K562 (cell line): Measurements from ENCODE around the gene FAM89B. TPM values are rescaled to one million over a fixed set of nuclear protein-coding genes. Genes with fewer than 3 reads are reported as not detected.

Experiments used
- ATAC-seq: fragments of 200-7000 bp; cut with Tn5 transposase; 3 replicates; pipeline ENCODE4 v1.9.1; 2020; ENCODE audit warnings: moderate library complexity
- BruUV-seq: library from RNA; stranded (reverse); fragments of 400-500 nt; replicated peaks from 2 replicates; lab custom pipeline; 2021; lab: Mats Ljungman, UMichigan
- CTCF ChIA-PET: fragments of 300-600 bp; formaldehyde crosslinking; extraction: SDS; loops from one replicate; lab custom pipeline; 2021; ENCODE audit warnings: low intra/inter-chr PET ratio; lab: Yijun Ruan, JAX
- POLR2A ChIA-PET: fragments of 300-600, 350-650 bp; sonication (Branson Sonifier 250); formaldehyde crosslinking; extraction: SDS; loops from one replicate; lab custom pipeline; 2021; ENCODE audit warnings: antibody characterized with exemption, inconsistent platforms; lab: Yijun Ruan, JAX
- DNase-seq, 4 experiments: peaks; one replicate each; pipeline versions ENCODE4 v3.0.0 to v3.0.0-alpha.2; 2011 to 2018; ENCODE audit warnings: low spot score in 3 of 4, mixed read lengths in 3 of 4; ENCODE audit errors: extremely low read depth in 1 of 4
- FAIRE-seq: peaks from 2 replicates; lab custom pipeline; 2011; peaks lifted over from hg19 to GRCh38; lab: Jason Lieb, UNC
- H2AFZ ChIP-seq: 2 replicates; pipeline ENCODE4 v1.6.0; 2011; ENCODE audit warnings: low read depth, low read length, control low read depth, inconsistent platforms
- H3K27ac ChIP-seq: fragments of 200-600 bp; 3 replicates; pipeline ENCODE4 v1.8.0; 2011; ENCODE audit warnings: low read depth, mild to moderate bottlenecking, control low read depth, inconsistent platforms, low read length, moderate library complexity, mixed read lengths; ENCODE audit errors: extremely low read depth
- H3K27me3 ChIP-seq, 2 experiments: fragments of 300-600 bp in 1 of 2; 2 replicates in 1 of 2; 3 replicates in 1 of 2; pipeline versions ENCODE4 v1.6.0 to v1.8.0; 2011; ENCODE audit warnings: inconsistent platforms in 2 of 2, low read length in 2 of 2, mild to moderate bottlenecking in 1 of 2, mixed read lengths in 1 of 2, moderate library complexity in 1 of 2; ENCODE audit not compliant: control insufficient read depth in 2 of 2, insufficient read depth in 2 of 2
- H3K36me3 ChIP-seq: fragments of 300-600 bp; 3 replicates; pipeline ENCODE4 v1.8.0; 2011; ENCODE audit warnings: mild to moderate bottlenecking, low read length, inconsistent platforms; ENCODE audit not compliant: control insufficient read depth, insufficient read depth
- H3K4me1 ChIP-seq, 2 experiments: fragments of 200-600 bp in 1 of 2; replicated peaks in 1 of 2; 2 replicates in 1 of 2; 3 replicates in 1 of 2; pipeline versions ENCODE4 v1.5.1 to v1.8.0; 2011; ENCODE audit warnings: inconsistent platforms in 2 of 2, low read length in 2 of 2, mild to moderate bottlenecking in 1 of 2, mixed read lengths in 1 of 2, moderate library complexity in 1 of 2; ENCODE audit not compliant: control insufficient read depth in 2 of 2, insufficient read depth in 2 of 2
- H3K4me2 ChIP-seq: 2 replicates; pipeline ENCODE4 v1.6.1; 2011; ENCODE audit warnings: low read length, control low read depth, inconsistent platforms, mixed read lengths; ENCODE audit not compliant: insufficient read depth
- H3K4me3 ChIP-seq: fragments of 200-600 bp; sonication (generic), shearing (Covaris generic); 2 replicates; pipeline ENCODE4 v1.5.1; 2016; ENCODE audit warnings: control low read depth, inconsistent platforms
- H3K79me2 ChIP-seq: fragments of 200-600 bp; 3 replicates; pipeline ENCODE4 v1.8.0; 2011; ENCODE audit warnings: low read length, inconsistent platforms; ENCODE audit not compliant: control insufficient read depth, insufficient read depth
- H3K9ac ChIP-seq, 2 experiments: 2 replicates each; pipeline versions ENCODE4 v1.6.0 to v1.6.1; 2011; ENCODE audit warnings: low read depth in 2 of 2, low read length in 2 of 2, control low read depth in 1 of 2, inconsistent platforms in 1 of 2, mild to moderate bottlenecking in 1 of 2, mixed read lengths in 1 of 2; ENCODE audit not compliant: insufficient read depth in 1 of 2
- H3K9me1 ChIP-seq: one replicate; pipeline ENCODE4 v1.6.0; 2011; ENCODE audit warnings: inconsistent platforms, mild to moderate bottlenecking, low read length, moderate library complexity; ENCODE audit not compliant: control insufficient read depth, insufficient read depth
- H3K9me3 ChIP-seq: replicated peaks from 2 replicates; pipeline ENCODE4 v1.5.1; 2011; ENCODE audit warnings: low read depth, low read length, inconsistent platforms; ENCODE audit not compliant: control insufficient read depth, insufficient read depth
- H4K20me1 ChIP-seq: replicated peaks from 2 replicates; pipeline ENCODE4 v1.6.1; 2011; ENCODE audit warnings: low read length, inconsistent platforms, mixed read lengths; ENCODE audit not compliant: control insufficient read depth, insufficient read depth
- ARID4B ChIP-seq: sonication (generic); formaldehyde crosslinking; IDR thresholded peaks from 2 replicates; pipeline ENCODE4 v1.8.0; 2022; ENCODE audit warnings: mild to moderate bottlenecking, missing genetic modification reagents
- LEF1 ChIP-seq: fragments of 450-650 bp; IDR thresholded peaks from 2 replicates; pipeline ENCODE4 v1.6.1; 2016; ENCODE audit warnings: mild to moderate bottlenecking
- ZBED1 ChIP-seq: IDR thresholded peaks from 2 replicates; pipeline ENCODE4 v1.6.1; 2014
- WGBS: fragments of 100-300 bp; shearing (Covaris generic); methylation state at CpG from one replicate; pipeline ENCODE4 v1.1.6; 2016; ENCODE audit warnings: low coverage, mixed read lengths; ENCODE audit not compliant: insufficient coverage; ENCODE audit errors: missing lambda C conversion rate; 5-methylcytosine and 5-hydroxymethylcytosine counted together
- in situ Hi-C: fragments of 300-500 bp; cut with MboI; formaldehyde crosslinking; loops from 4 replicates; pipeline ENCODE4 v1.15.0; 2018; ENCODE audit warnings: inconsistent platforms, mixed read lengths
- intact Hi-C: fragments of 100-400 bp; cut with micrococcal nuclease; formaldehyde crosslinking; loops from 2 replicates; pipeline ENCODE4 v1.14.2; 2022
- polyA plus RNA-seq, 8 experiments: library from polyadenylated mRNA; depleted of rRNA in 4 of 8; stranded (reverse) in 5 of 8; unstranded in 3 of 8; fragments of >200 nt; fragmentation: Nextera tagmentation in 2 of 8; fragmentation: Illumina TruSeq in 1 of 8; extraction: Ambion mirVana in 2 of 8; extraction: Trizol in 1 of 8; gene quantifications; 2 replicates each; pipeline versions ENCODE4 v1.2.1 to v1.2.3, GENCODE V29; 2011 to 2014; ENCODE audit warnings: inconsistent platforms in 1 of 8, missing spikeins in 1 of 8
- total RNA-seq, 7 experiments: library from RNA; depleted of rRNA in 6 of 7; stranded (reverse); fragments of >200 nt in 6 of 7; fragmentation: Illumina TruSeq in 2 of 7; extraction: Trizol in 2 of 7; gene quantifications; 2 replicates each; pipeline versions ENCODE4 v1.2.1 to v1.2.3, GENCODE V29; 2011 to 2021; ENCODE audit warnings: low replicate concordance in 1 of 7

The FAM89B gene
- total and polyA plus RNA-seq, 9 of the 15 experiments (the other 6 are each of a cell fraction or from before 2014, with no cell fraction given): 0.32 to 27.6 (median 11.9) TPM

- intact Hi-C loops: no loop called here
- Histone ChIP-seq H2AFZ (no peak overlapping the region), H3K36me3 (peaks cover 31% of the 10 kb centered on the region; the same call in 2 of the 3 replicates), H3K9me3 (no peaks in the 10 kb centered on the region), H3K27me3 (no peaks in the 10 kb centered on the region), H3K4me3 (no peak overlapping the region), H3K4me2 (no peak overlapping the region), H3K9ac (no peak overlapping the region), H3K4me1 (peaks cover 6 to 26% of the 10 kb centered on the region in 2 experiments; a peak in 4 of 5 replicates), H3K9me1 (no peaks in the 10 kb centered on the region), H3K27ac (no peak overlapping the region), H4K20me1 (no peaks in the 10 kb centered on the region), H3K79me2 (no peaks in the 10 kb centered on the region)
- ChIA-PET CTCF (no interaction called here), POLR2A (interaction anchor here (0.6 to 2.5 kb wide), 2 partner anchors 12 to 258 kb away, joined by 4 to 7 read pairs; no protein-coding TSS in a partner anchor)
- WGBS: 84% methylated on average over 4 of the region's 6 CpGs
- no TSS peak for BruUV-seq
- no peak for TF ChIP-seq LEF1
- in situ Hi-C loops: no loop called here
- DNase-seq (no peak), FAIRE-seq (no peak), ATAC-seq (no peak)
Measured at GRCh38 chr11:65599955-65600246, 27.6 kb downstream of the FAM89B start.

GRCh38 chr11:65604258-65604657 lies 31.9 kb downstream of the FAM89B start:
- no peak for DNase-seq
- CTCF ChIA-PET: no interaction called here
- no CpG with 5 or more reads among the region's 1 CpG for WGBS
- ATAC-seq: no peak
- no peak for FAIRE-seq
- peaks cover 3% of the 10 kb centered on the region for H3K9me1 ChIP-seq
- no peaks in the 10 kb centered on the region for H4K20me1 ChIP-seq
- BruUV-seq: no TSS peak
- H3K79me2 ChIP-seq: no peaks in the 10 kb centered on the region
- H3K27me3 ChIP-seq: no peaks in the 10 kb centered on the region
- H3K4me2 ChIP-seq: no peak overlapping the region
- no peak overlapping the region for H2AFZ ChIP-seq
- H3K9ac ChIP-seq: 0 out of 4 replicates have a peak overlapping the region, but pooled peaks of 1 of the 2 experiments have one; percentile 21
- H3K36me3 ChIP-seq: peaks cover 50% of the 10 kb centered on the region; the same call in 2 of the 3 replicates
- H3K4me1 ChIP-seq: peaks cover 0 to 19% of the 10 kb centered on the region in 2 experiments; a peak in 2 of 5 replicates
- in situ Hi-C loops (no loop called here), intact Hi-C loops (no loop called here)
- POLR2A ChIA-PET: interaction anchor here (0.8 to 1.8 kb wide), 6 partner anchors 8 to 41 kb away, joined by 3 to 6 read pairs (median 4); no protein-coding TSS in a partner anchor
- no peaks in the 10 kb centered on the region for H3K9me3 ChIP-seq
- no peak overlapping the region for H3K4me3 ChIP-seq
- no peak overlapping the region for H3K27ac ChIP-seq
- no peak for TF ChIP-seq ARID4B (CRISPR knock-in tag)
- no peak for TF ChIP-seq ZBED1
